GM19452 (cell line): ENCODE results near the gene DOCK4.

ENCODE experiments used
- ATAC-seq: cut with Tn5 transposase; IDR thresholded peaks from one replicate; pipeline ENCODE4 v1.9.1; 2021; ENCODE audit not compliant: unreplicated experiment

The DOCK4 gene

GRCh38 chr7:111694376-111694775 is 511.8 kb downstream of the DOCK4 start:
- no peak for ATAC-seq

DNA sequence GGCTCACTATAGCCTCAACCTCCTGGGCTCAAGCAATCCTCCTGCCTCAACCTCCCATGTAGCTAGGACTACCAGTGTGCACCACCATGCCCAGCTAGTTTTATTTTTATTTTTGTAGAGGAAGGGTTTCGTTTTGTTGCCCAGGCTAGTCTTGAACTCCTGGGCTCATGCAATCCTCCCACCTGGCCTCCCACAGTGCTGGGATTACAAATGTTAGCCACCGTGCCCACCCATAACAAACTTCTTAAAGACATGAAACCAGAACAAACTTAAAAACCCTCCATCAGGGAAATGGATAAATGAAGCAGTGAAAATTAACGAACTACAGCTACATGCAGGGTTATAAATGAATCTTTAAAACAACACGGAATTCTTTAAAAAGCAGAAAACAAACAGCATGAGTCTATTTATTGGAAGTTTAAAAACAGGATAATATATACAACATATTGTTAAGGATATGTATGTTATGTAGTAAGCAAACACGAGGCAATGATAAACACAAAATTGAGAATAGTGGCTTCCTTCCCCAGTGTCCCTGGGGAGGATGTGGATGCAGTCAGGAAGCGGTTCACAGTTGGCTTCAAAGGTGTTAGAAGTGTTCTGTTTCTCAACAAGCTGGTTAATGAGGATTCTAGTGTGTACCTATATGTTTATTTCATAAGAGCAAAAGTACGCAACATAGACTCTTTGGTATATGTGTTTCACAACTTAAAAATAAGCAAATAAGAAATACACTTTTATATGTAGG is 515.7 kb downstream of the DOCK4 start:
- no peak for ATAC-seq

DNA sequence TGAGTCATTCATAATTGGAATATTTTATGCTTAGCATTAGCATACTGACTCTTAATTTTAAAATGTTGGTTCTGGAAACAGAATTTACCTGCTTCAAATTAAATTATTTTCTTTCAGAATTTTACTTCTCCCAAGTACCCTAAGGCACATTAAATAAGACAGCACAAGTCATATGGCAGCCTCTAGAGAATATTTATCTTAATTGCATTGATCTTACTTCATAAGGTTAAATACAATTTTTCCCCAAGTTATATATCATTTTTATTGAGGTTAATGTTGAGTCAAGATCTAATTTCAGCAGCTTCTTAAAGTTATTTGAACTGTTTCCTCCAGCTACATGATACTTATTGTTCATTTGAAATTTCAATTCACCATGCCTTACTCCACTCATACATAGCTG is 520.9 kb downstream of the DOCK4 start:
- ATAC-seq, result no peak

- no peak for ATAC-seq
Observed at GRCh38 chr7:111682588-111683340, 523.4 kb downstream of the DOCK4 start.

- ATAC-seq, result no peak
Observed at GRCh38 chr7:111681242-111681641, 525.0 kb downstream of the DOCK4 start.

GRCh38 chr7:111678986-111679385 is 527.2 kb downstream of the DOCK4 start:
- no peak for ATAC-seq

DNA sequence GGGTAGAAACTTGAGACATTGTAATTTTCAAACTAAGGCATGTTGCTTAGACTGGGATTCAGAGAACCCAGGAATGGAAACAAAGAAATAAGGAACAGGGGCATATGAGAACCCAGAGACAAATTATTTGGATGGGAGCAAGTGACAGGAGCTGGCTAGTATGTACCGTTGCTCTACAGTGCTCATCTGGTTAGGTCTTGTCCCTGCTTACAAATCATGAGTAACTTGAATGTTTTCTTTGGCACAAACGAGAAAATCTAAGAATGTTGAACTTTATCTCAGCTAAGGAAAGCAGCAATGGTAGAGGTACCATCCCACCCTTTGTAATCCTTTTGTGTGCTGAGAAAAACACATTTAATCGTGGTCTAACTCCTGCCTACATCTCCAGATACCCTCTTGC is 527.9 kb downstream of the DOCK4 start:
- no peak for ATAC-seq

GRCh38 chr7:111677848-111678247 is 528.4 kb downstream of the DOCK4 start:
- no peak for ATAC-seq

- ATAC-seq, result no peak
Observed at GRCh38 chr7:111676811-111677210, 529.4 kb downstream of the DOCK4 start.
